HG02678 (cell line): ENCODE results near the gene MYOZ1.
"Not testable (repeated sequence)": the region's sequence is repeated elsewhere in the genome, so short reads cannot be mapped to it uniquely, and the experiment has no call there.

Experiments used
- ATAC-seq: cut with Tn5 transposase; IDR thresholded peaks from one replicate; pipeline ENCODE4 v1.9.1; 2021; ENCODE audit warnings: mild to moderate bottlenecking, moderate library complexity; ENCODE audit not compliant: unreplicated experiment

The MYOZ1 gene

GRCh38 chr10:73641328-73642060, at the start of gene MYOZ1:
Gene MYOZ1 (minus strand): TSS chr10:73641474. CDS start chr10:73640017, 1,457 bp downstream.
- no peak for ATAC-seq

GRCh38 chr10:73690755-73691154, 49.5 kb upstream of the MYOZ1 start:
- not testable (repeated sequence) for ATAC-seq

GRCh38 chr10:73689596-73689995, 48.3 kb upstream of the MYOZ1 start:
- ATAC-seq = not testable (repeated sequence)

GRCh38 chr10:73687641-73688040, 46.4 kb upstream of the MYOZ1 start:
- ATAC-seq = not testable (repeated sequence)

DNA sequence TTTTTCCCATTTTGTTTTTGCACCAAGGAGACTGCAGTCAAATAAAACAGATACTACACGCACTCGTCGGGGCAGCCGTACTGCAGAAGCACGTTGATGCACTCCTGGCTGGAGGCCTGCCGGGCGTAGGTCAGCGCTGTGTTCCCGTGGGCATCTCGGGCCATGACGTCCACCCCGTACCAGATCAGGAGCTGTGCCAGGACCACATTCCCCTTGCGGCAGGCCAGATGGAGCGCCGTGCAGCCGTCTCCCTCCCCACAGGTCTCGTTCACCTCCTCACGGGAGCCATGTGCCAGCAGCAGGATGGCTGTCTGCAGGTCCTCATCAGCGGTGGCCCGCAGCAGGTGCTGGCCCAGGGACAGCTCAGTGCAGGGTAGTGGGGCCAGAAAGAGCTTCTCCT, 33.3 kb upstream of the MYOZ1 start:
- not testable (repeated sequence) for ATAC-seq

- not testable (repeated sequence) for ATAC-seq
These were observed 27.1 kb upstream of the MYOZ1 start for GRCh38 chr10:73668378-73668777.

DNA sequence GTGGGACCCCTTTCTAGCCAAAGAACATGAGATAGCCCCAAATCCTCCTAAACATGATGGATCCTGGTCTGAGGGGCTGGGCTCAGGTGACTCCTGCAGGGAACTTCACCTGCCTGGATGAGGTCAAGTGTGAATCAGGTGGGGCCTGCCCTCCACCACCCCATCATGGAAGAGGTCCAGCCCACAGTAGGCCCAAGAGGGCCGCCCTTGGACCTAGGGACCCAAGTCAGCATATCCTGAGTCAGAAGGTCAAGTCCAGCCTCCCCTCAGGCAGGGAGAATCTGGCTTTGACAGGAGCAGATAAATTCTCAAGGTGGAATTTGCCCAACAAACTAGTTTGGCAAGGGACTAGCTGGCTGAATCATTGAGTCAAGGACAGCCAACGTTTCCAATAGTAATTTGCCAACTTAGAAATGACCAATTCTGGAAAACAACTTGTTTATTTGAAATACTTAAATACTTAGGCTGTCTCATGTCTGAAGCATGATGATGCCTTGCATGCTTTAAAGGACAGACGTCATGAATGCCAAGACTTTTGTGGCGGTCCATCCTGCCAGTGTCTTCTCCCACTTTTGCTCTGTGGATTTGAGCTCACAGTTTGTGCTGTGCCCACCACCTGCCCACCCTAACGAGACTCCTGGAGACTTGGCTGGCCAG, 25.0 kb upstream of the MYOZ1 start:
- not testable (repeated sequence) for ATAC-seq

- not testable (repeated sequence) for ATAC-seq
These were observed 24.3 kb upstream of the MYOZ1 start for GRCh38 chr10:73665581-73665980.

GRCh38 chr10:73664156-73665040, 23.1 kb upstream of the MYOZ1 start:
- ATAC-seq = not testable (repeated sequence)

GRCh38 chr10:73663621-73664020, 22.3 kb upstream of the MYOZ1 start:
- ATAC-seq = not testable (repeated sequence)

DNA sequence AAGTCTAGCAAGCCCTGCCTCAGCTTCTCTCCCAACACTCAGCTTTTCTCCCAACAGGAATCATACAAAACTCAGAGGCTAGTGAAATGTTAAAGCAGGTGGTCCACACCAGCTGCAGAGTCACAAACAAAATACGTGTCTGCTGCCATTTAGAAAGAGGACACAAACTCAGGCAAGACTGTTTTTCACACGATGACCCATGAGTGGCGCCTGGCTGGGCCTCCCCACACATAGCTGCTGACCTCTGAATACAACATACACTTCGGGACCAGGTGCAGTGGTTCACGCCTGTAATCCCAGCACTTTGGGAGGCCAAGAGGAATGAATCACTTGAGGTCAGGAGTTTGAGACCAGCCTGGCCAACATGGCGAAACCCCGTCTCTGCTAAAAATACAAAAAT, 21.4 kb upstream of the MYOZ1 start:
- not testable (repeated sequence) for ATAC-seq

- ATAC-seq = no peak
These were observed 14.7 kb upstream of the MYOZ1 start, which contains the start of gene SYNPO2L for GRCh38 chr10:73655990-73656298. Gene SYNPO2L (minus strand): TSS chr10:73656029. CDS start chr10:73655922, 107 bp downstream.

DNA sequence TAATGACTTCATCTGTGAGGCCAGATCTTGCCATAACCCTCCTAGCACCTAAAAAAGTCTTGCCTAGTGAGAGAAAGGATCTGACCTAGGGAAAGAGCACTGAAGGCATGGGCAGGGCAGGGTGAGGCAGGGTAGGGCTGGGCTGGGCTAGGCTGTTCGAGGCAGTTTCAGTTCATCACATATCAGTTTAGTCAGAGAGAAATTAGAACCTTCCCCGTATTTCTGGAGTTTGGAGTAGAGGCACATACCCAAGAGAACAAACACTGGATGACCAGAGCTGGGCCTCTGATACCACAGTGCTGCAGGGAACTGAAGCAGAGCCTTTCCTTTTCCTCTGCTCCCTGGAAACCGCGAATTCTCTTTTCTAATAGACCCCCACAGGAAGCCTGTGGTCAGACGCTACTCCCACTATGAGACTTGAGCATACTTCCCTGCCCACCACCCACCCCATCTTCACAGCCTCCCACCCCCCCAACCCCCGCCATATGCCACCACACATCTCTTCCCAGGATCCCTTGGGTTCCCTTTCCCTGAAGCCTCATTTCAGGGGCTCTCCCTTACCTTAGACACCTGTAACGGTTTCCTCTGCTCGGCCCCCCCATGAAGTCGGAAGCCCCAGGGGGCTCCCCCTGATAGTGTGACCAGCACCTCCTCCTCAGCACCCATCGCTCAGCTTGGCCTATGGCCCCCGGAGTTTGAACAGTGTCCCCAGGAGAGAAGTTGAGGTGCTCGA, 14.1 kb upstream of the MYOZ1 start:
- ATAC-seq = no peak

GRCh38 chr10:73653701-73654100, 12.4 kb upstream of the MYOZ1 start:
- no peak for ATAC-seq

- no peak for ATAC-seq
These were observed 11.9 kb upstream of the MYOZ1 start for GRCh38 chr10:73653195-73653594.

- ATAC-seq = no peak
These were observed 9.5 kb upstream of the MYOZ1 start for GRCh38 chr10:73650537-73651331.

GRCh38 chr10:73649876-73650536, 8.7 kb upstream of the MYOZ1 start:
- ATAC-seq = no peak

GRCh38 chr10:73648975-73649829, 7.9 kb upstream of the MYOZ1 start:
- ATAC-seq = no peak
